ENCODE measurements around the gene CXCR3.
"Not testable (repeated sequence)": the region's sequence is repeated elsewhere in the genome, so short reads cannot be mapped to it uniquely, and the experiment has no call there.

CXCR3 gene

GRCh38 chrX:71607488-71607887 lies 10.8 kb downstream of the CXCR3 start:
- DNase-seq, result no peak

GRCh38 chrX:71606536-71607216 lies 11.6 kb downstream of the CXCR3 start:
- DNase-seq, result no peak

GRCh38 chrX:71604796-71605568 lies 13.3 kb downstream of the CXCR3 start:
- no peak for DNase-seq

GRCh38 chrX:71604141-71604540 lies 14.2 kb downstream of the CXCR3 start:
- no peak for DNase-seq

GRCh38 chrX:71603618-71604017 lies 14.7 kb downstream of the CXCR3 start:
- DNase-seq, result no peak

- no peak for DNase-seq
Observed at GRCh38 chrX:71599965-71600364, 18.3 kb downstream of the CXCR3 start.

GRCh38 chrX:71593210-71593609 lies 25.1 kb downstream of the CXCR3 start:
- DNase-seq, result not testable (repeated sequence)

- DNase-seq, result no peak
Observed at GRCh38 chrX:71586929-71587328, 31.4 kb downstream of the CXCR3 start.

GRCh38 chrX:71581210-71581609 lies 37.1 kb downstream of the CXCR3 start:
- DNase-seq, result no peak

- DNase-seq, result no peak
Observed at GRCh38 chrX:71579990-71580380, 38.3 kb downstream of the CXCR3 start.

- no peak for DNase-seq
Observed at GRCh38 chrX:71579136-71579989, 38.9 kb downstream of the CXCR3 start.

GRCh38 chrX:71578253-71579135 lies 39.8 kb downstream of the CXCR3 start, which contains the start of gene GCNA:
Gene GCNA, plus strand, starts transcription at chrX:71578437. Its CDS starts 2,385 bp downstream, at chrX:71580822.
- DNase-seq, result no peak

- DNase-seq, result no peak
Observed at GRCh38 chrX:71577682-71578081, 40.6 kb downstream of the CXCR3 start.

GRCh38 chrX:71573590-71573989 lies 44.7 kb downstream of the CXCR3 start:
- DNase-seq, result no peak

GRCh38 chrX:71571390-71571789 lies 46.9 kb downstream of the CXCR3 start:
- not testable (repeated sequence) for DNase-seq
